ENCODE measurements around the gene KRT16.

GRCh38 chr17:41629826-41630670, 17.5 kb upstream of the KRT16 start:
- no peak for TF ChIP-seq CTCF (conservative IDR thresholded peaks at IDR 0.05; ENCODE audit: low read depth, low read length)
- no peak for TF ChIP-seq EZH2 (IDR thresholded peaks at IDR 0.05; ENCODE audit: borderline replicate concordance, low read depth, low read length, poor library complexity, severe bottlenecking)
